Calu3 (cell line): ENCODE data around the gene ITGA2. TPM values are rescaled to one million over a fixed set of nuclear protein-coding genes. Genes with fewer than 3 reads are reported as not detected.
A peak's percentile ranks its signal among the peaks of the same experiment; 100 is the strongest.
"Not testable (repeated sequence)": the region's sequence is repeated elsewhere in the genome, so short reads cannot be mapped to it uniquely, and the experiment has no call there.

Source experiments
- BruUV-seq: library from RNA; stranded (reverse); fragments of 400-500 nt; replicated peaks from 2 replicates; lab custom pipeline; 2021; lab: Mats Ljungman, UMichigan
- CTCF ChIA-PET: fragments of 300-600 bp; sonication (Branson Sonifier 250); formaldehyde crosslinking; loops from one replicate; lab custom pipeline; 2022; ENCODE audit warnings: antibody characterized with exemption; lab: Charles Lee
- DNase-seq: peaks from one replicate; pipeline ENCODE4 v3.0.0; 2022
- H3K27ac Mint-ChIP-seq: one replicate; pipeline ENCODE4 v1.8.0; 2022; ENCODE audit warnings: mixed read lengths; ENCODE audit not compliant: unreplicated experiment
- H3K27me3 Mint-ChIP-seq: one replicate; pipeline ENCODE4 v1.8.0; 2022; ENCODE audit warnings: mixed read lengths; ENCODE audit not compliant: unreplicated experiment
- H3K36me3 Mint-ChIP-seq: one replicate; pipeline ENCODE4 v1.8.0; 2022; ENCODE audit warnings: mild to moderate bottlenecking, moderate library complexity, mixed read lengths; ENCODE audit not compliant: insufficient read depth, unreplicated experiment
- H3K4me1 Mint-ChIP-seq: one replicate; pipeline ENCODE4 v1.8.0; 2022; ENCODE audit warnings: mild to moderate bottlenecking, low read depth, mixed read lengths; ENCODE audit not compliant: unreplicated experiment
- H3K4me3 Mint-ChIP-seq: one replicate; pipeline ENCODE4 v1.8.0; 2022; ENCODE audit warnings: mild to moderate bottlenecking, low read depth, moderate library complexity, mixed read lengths; ENCODE audit not compliant: unreplicated experiment
- H3K9me3 Mint-ChIP-seq: one replicate; pipeline ENCODE4 v1.8.0; 2022; ENCODE audit warnings: low read depth, mixed read lengths; ENCODE audit not compliant: unreplicated experiment
- CTCF ChIP-seq: fragments of 200-600 bp; IDR thresholded peaks from one replicate; pipeline ENCODE4 v1.8.0; 2022; ENCODE audit warnings: antibody characterized with exemption; ENCODE audit not compliant: unreplicated experiment
- intact Hi-C: fragments of 100-400 bp; cut with micrococcal nuclease; formaldehyde crosslinking; loops from one replicate; pipeline ENCODE4 v1.10.0; 2022; ENCODE audit not compliant: unreplicated experiment
- total RNA-seq: library from RNA; stranded (reverse); gene quantifications from 2 replicates; pipeline ENCODE4 v1.2.3, GENCODE V29; 2022

ITGA2 gene
- total RNA-seq, 1 experiment from 2014 or later = 91.9 TPM

DNA sequence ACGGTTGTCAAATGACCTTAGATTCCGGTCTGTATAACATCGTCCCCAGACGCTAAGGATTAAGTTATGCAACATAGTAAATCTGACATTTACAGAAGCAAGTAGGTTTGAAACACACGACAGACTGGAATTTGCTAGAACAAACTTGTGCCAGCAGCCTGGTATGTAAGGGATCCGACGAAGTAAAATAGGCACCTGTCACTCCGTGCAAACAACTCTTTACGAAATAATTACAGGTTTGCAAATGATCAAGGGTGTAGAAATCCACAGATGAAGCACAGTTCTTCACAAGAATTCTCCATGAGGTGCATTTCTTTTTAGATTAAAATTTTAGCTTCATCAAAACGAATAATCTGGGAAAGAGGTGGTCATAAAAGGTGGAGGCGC lies 119.9 kb downstream of the ITGA2 start:
- H3K27ac Mint-ChIP-seq = peak overlapping the region; percentile 69
- H3K27me3 Mint-ChIP-seq = no peaks in the 10 kb centered on the region
- CTCF ChIA-PET = interaction anchor here (1.1 kb wide), 1 partner anchor 161 kb away, joined by 3 read pairs; no protein-coding TSS in a partner anchor
- intact Hi-C loops = no loop called here
- BruUV-seq = no TSS peak
- H3K36me3 Mint-ChIP-seq = peaks cover 27% of the 10 kb centered on the region
- H3K4me1 Mint-ChIP-seq = peaks cover 22% of the 10 kb centered on the region
- no peaks in the 10 kb centered on the region for H3K9me3 Mint-ChIP-seq
- no peak for TF ChIP-seq CTCF
- no peak for DNase-seq
- H3K4me3 Mint-ChIP-seq = peak overlapping the region; percentile 91

DNA sequence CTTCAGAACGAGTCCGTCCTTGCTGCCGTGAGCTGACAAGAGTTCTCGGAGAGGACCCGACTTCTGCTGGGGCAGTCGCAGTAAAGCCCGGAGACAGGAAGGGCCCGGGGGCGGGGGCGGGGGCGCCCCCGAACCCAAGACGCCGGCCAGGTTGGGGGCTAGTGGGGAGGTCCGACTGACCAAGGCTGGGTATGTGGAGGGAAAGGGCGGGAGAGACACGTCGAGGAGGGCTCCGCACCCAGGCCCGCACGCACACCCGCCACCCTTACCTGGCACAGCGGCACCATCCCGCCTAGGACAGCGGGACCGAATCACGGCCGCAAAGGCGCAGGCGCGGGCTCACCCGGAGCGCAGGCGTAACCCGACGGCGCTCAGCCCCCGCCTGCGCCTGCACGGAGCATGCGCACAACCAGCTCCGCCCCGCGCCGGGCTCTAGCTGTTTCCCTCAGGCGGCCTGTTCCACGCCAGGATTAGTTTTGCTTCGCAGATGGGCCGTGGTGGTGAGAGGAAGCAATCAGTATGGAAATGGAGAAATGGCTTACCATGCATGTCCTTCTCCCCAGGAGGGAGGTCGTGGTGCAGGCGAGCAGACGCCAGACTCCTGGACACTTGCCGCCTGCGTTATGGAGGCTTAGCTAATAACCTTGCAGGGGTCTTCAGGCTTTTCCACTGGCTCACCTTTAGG lies 120.4 kb downstream of the ITGA2 start, which contains the start of gene MOCS2:
Gene MOCS2, minus strand, starts transcription at position 315 of the 685 bp plus-strand sequence. CDS start 2,583 bp downstream, outside the sequence.
- Mint-ChIP-seq H3K27me3 (no peaks in the 10 kb centered on the region), H3K36me3 (peaks cover 27% of the 10 kb centered on the region), H3K27ac (peak within 1 kb of the TSS; percentile 69), H3K9me3 (no peaks in the 10 kb centered on the region), H3K4me3 (peak within 1 kb of the TSS; percentile 91), H3K4me1 (peaks cover 22% of the 10 kb centered on the region)
- peak; percentile 92 for DNase-seq
- intact Hi-C loops = no loop called here
- no peak for TF ChIP-seq CTCF
- BruUV-seq = no TSS peak
- CTCF ChIA-PET = interaction anchor here (1.1 kb wide), 2 partner anchors 11 to 161 kb away, joined by 3 read pairs; no protein-coding TSS in a partner anchor

- peaks cover 27% of the 10 kb centered on the region for H3K36me3 Mint-ChIP-seq
- H3K4me1 Mint-ChIP-seq = peaks cover 20% of the 10 kb centered on the region
- no peaks in the 10 kb centered on the region for H3K9me3 Mint-ChIP-seq
- no peaks in the 10 kb centered on the region for H3K27me3 Mint-ChIP-seq
- intact Hi-C loops = no loop called here
- no peak for TF ChIP-seq CTCF
- TSS peak; percentile 70 for BruUV-seq
- H3K27ac Mint-ChIP-seq = peak overlapping the region; percentile 69
- no peak for DNase-seq
- CTCF ChIA-PET = interaction anchor here (1.1 kb wide), 2 partner anchors 10 to 162 kb away, joined by 3 read pairs; no protein-coding TSS in a partner anchor
- H3K4me3 Mint-ChIP-seq = peak overlapping the region; percentile 91
Measured at GRCh38 chr5:53110156-53110555, 121.0 kb downstream of the ITGA2 start.

DNA sequence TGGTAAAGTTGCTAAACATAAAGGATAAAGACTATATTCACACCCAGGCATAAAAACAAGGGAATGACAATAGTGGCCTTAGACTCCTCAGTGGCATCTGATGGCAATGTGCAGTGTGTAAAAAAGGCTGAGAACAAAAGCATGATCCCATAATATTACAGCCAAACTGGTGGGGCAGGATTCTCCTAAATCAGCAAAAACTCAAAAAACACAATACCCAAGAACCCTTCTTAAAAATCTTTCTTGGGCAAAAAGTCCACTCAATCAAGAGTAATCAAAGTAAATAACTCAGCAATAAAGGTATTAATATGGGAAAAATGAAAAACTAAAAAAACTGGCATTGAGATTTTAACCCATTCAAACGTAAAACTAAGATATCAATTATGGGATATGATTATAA lies 122.0 kb downstream of the ITGA2 start:
- Mint-ChIP-seq H3K4me1 (peaks cover 16% of the 10 kb centered on the region), H3K36me3 (peaks cover 27% of the 10 kb centered on the region), H3K9me3 (no peaks in the 10 kb centered on the region), H3K4me3 (no peak overlapping the region), H3K27me3 (no peaks in the 10 kb centered on the region), H3K27ac (no peak overlapping the region)
- no peak for TF ChIP-seq CTCF
- BruUV-seq = no TSS peak
- CTCF ChIA-PET = no interaction called here
- DNase-seq = no peak
- intact Hi-C loops = no loop called here

DNA sequence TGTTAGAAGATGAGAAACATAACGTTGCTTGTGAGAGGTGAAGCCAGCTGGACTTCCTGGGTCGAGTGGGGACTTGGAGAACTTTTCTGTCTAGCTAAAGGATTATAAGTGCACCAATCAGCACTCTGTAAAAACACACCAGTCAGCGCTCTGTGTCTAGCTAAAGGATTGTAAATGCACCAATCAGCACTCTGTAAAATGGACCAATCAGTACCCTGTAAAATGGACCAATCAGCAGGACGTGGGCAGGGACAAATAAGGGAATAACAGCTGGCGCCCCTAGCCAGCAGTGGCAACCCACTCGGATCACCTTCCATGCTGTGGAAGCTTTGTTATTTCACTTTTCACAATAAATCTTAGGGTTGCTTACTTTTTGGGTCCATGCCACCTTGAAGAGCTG lies 123.2 kb downstream of the ITGA2 start:
- BruUV-seq, intact Hi-C loops, H3K4me3 Mint-ChIP-seq: not testable (repeated sequence)

More for the DNA sequence above, 123.2 kb downstream of the ITGA2 start:
- H3K27ac Mint-ChIP-seq, CTCF ChIA-PET, H3K9me3 Mint-ChIP-seq, H3K27me3 Mint-ChIP-seq, DNase-seq: not testable (repeated sequence)
- peaks cover 14% of the 10 kb centered on the region for H3K4me1 Mint-ChIP-seq
- peaks cover 25% of the 10 kb centered on the region for H3K36me3 Mint-ChIP-seq
